Hematopoietic multipotent progenitor cell treated with erythropoietin and hydrocortisone succinate and interleukin-3 and kit ligand, for 8 days (in vitro differentiated cells): ENCODE results near the gene SH3PXD2A.
A peak's percentile ranks its signal among the peaks of the same experiment; 100 is the strongest.
"Not testable (repeated sequence)": the region's sequence is repeated elsewhere in the genome, so short reads cannot be mapped to it uniquely, and the experiment has no call there.

ENCODE experiments used
- DNase-seq: peaks from one replicate; pipeline ENCODE4 v3.0.0-alpha.2; 2015

The SH3PXD2A gene

GRCh38 chr10:103833731-103834365 is 21.5 kb downstream of the SH3PXD2A start:
- DNase-seq = no peak

DNA sequence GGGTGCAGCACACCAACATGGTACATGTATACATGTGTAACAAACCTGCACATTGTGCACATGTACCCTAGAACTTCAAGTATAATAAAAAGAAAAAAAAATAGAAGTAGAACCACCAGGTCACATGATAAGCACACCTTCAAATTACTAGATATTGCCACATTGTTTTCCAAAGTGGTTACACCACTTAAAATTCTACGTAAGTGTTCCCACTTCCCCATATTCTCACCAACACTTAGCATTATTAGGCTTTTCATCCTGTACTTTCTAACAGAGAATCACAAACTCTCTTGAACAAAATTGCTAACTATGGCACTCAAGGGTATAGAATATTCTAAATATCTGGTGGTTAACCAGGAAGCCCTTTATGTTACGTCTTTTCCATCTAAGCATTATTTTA is 22.6 kb downstream of the SH3PXD2A start:
- no peak for DNase-seq

GRCh38 chr10:103829838-103830465 is 25.4 kb downstream of the SH3PXD2A start:
- no peak for DNase-seq

DNA sequence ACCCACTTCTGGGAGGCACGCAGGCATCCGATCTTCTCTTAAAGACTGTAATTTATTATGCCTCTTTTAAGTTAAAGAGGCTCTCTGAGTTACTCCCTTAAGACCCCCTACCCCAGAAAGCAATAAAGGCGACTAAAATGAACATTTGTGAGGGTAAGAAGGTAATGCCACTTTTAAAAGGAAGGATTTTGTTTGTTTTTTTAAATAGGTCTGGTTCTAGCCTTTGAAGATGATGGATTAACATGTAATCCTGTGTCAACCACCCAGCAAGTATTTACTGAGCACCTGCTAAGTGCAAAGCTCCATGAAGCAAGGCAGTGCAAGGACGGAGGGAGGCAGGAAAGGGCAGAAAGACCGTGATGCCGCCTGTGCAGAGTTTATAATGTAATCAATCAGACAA is 26.1 kb downstream of the SH3PXD2A start:
- DNase-seq = no peak

GRCh38 chr10:103828587-103829197 is 26.7 kb downstream of the SH3PXD2A start:
- no peak for DNase-seq

DNA sequence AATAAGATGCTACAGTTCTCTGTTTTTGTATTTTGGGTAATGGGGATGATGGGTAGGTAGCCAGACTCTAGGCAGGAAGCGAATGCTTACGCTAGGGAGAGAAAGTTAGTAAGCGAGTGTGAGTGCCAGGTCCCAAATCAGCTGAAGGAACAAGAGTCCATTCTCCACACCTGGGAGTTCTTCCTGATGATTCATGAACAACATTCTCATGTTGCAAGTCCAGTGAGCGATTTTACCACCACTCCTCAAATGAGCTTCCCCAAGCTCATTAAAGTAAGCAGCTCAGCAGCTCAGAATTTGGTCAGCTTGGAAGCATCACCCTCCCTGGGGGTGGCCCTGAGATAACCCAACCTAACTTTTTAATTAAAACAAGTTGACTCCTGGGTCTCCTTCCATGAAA is 27.3 kb downstream of the SH3PXD2A start:
- no peak for DNase-seq

DNA sequence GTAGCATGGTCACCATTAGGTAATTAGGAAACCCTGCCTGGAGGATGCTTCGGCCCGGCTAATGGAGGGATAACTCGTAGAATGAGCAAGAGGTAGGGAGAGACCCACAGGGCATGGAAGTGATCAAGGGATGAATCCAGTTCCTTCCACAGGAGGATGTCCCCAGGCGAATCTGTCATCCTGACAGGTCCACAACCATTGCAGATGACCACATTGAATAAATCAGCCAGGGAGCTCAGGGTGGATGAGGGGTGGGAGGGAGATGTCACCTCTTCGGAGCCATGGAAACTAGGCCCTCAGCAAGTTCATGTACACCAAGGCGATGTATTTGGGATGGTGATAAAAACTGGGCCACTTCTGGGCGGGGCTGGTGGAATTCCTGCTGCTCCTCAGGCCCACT is 28.5 kb downstream of the SH3PXD2A start:
- DNase-seq = no peak

DNA sequence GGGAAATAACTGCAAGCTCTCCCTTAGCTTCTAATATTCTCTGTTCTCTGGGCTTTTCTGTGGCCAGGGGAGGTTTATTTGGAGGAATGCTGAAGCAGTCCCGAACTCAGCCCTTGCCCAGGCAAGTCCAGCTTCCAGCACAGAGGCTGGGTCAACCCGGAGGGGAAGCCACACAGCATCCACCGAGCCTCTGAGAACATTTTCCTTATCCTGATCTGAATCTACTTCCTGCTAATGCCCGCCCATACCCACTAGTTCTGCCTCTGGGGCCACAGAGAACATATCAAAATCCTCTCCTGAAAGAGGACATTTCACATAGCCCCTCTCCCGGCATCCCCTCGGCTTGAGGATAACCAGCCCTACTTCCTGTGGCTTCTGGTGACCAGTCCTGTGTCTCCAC is 31.1 kb downstream of the SH3PXD2A start:
- DNase-seq = no peak

DNA sequence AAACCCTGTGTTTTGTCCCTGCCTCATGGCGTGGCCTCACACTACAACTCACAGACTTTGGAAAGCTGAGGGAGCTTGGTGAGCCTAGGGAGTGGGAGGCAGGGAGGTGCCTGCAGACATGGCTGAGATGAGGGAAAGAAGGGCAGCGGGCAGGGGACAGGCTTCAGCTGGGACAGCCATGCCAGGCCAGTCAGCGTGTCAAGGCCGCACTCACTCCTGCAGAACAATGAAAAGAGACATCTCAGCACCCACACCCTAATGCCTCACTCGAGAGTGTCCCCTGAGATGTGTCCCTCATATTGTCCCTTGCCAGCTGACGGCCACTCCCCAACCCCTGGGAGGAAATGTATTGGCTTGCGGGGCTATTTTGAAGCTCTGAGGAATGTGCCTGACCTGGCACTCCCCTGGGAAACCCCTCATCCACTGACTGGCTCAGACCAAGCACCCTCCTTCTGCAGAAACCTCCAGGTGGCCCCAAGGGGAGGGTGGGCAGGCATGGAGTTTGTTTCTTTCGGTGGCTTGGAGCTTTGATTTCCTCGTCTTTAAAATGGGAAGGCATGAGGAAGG is 31.6 kb downstream of the SH3PXD2A start:
- DNase-seq = no peak

GRCh38 chr10:103822800-103823199 is 32.6 kb downstream of the SH3PXD2A start:
- DNase-seq = no peak

GRCh38 chr10:103822107-103822716 is 33.2 kb downstream of the SH3PXD2A start:
- DNase-seq = no peak

- no peak for DNase-seq
These were observed 35.0 kb downstream of the SH3PXD2A start for GRCh38 chr10:103820101-103821062.

GRCh38 chr10:103819493-103819892 is 35.9 kb downstream of the SH3PXD2A start:
- no peak for DNase-seq

GRCh38 chr10:103818765-103819374 is 36.5 kb downstream of the SH3PXD2A start:
- DNase-seq = no peak

- DNase-seq = no peak
These were observed 37.3 kb downstream of the SH3PXD2A start for GRCh38 chr10:103818105-103818504.

GRCh38 chr10:103816431-103816830 is 38.9 kb downstream of the SH3PXD2A start:
- peak; percentile 27 for DNase-seq

DNA sequence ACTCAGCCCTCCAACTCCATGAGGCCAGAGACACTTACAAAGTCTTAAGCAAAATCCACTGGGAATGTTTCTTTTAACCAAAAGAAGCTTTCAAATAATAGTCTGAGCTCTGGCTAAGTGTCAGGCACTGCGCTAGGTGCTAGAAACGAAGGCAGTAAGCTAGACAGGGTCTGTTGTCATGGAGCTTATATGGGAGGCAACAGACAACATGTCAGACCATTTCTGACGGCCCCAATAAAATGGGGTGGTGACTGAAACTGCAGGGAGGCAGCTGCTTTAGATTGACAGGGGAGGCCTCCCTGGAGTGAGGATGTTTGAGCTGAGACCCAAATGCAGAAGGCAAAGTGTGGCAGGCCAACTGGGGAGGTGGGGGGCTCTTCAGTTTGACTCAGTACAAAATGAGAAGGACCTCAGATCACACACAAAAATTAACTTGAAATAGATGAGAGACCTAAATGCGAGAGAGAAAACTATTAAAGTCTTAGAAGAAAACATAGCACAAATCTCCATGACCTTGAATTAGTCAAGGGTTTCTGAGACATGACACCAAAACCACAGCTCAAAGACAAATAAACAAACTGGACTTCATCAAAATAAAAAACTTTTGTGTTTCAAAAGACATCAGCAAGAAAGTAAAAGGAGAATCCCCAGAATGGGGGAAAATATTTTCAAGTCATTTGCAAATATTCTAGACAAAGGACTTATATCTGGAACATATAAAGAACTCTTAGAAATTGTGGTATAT is 40.6 kb downstream of the SH3PXD2A start:
- no peak for DNase-seq

DNA sequence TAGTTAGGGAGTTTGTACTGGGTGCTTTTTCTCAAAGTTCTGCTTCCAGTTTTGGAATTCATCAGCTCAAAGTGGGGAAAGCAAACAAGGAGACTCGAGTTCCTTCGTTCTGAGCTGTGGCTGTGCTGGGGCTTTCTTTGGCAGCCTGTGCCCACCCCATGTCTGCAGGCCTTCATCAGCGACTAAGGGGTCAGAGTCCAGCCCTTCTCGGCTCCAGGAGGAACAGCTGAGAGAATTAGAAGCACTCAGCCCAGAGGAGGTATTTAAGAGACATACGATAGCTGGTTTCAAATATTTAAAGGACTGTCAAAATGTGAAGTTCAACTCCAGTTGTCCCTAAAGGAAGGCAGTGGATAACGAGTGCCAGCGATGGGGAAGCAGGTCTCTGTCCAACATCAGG is 41.3 kb downstream of the SH3PXD2A start:
- DNase-seq = no peak

DNA sequence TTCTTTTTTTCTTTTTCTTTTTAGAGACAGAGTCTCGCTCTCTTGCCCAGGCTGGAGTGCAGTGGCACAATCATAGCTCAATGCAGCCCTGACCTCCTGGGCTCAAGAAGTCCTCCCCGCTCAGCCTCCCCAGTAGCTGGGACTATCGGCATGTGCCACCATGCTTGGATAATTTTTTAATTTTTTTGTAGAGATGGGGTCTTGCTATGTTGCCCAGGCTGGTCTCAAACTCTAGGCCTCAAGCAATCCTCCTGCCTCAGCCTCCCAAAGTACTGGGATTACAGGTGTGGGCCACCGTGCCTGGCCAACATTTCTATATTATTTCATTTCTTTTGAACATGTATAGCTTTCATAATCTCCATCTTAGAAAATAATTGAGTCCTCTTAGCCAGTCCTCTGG is 42.1 kb downstream of the SH3PXD2A start:
- DNase-seq = not testable (repeated sequence)

- no peak for DNase-seq
These were observed 42.9 kb downstream of the SH3PXD2A start for GRCh38 chr10:103812432-103812831.

DNA sequence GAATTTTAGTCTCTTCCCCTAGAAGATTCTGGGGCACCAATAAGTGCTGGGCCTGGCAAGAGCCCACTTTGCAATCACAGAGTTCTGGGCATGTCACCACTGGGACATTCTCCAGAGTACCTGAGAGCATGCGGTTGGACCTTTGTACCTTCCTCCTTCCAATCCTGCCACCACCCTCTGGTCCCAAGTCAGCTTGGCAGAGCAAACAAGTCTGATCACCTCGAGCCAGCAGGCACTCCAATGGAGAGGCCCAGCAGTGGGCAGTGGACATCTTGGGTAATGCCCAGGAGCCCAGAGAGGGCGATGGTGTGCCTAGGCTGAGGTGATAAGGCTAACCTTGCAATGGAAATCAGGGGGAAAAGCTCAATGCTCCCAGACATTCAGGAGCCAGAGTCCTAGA is 43.4 kb downstream of the SH3PXD2A start:
- DNase-seq = no peak
